ENCODE measurements around the gene VWA5B1. TPM values are rescaled to one million over a fixed set of nuclear protein-coding genes. Genes with fewer than 3 reads are reported as not detected.

VWA5B1 gene
- total RNA-seq, 1 donor from 2014 or later = not detected

DNA sequence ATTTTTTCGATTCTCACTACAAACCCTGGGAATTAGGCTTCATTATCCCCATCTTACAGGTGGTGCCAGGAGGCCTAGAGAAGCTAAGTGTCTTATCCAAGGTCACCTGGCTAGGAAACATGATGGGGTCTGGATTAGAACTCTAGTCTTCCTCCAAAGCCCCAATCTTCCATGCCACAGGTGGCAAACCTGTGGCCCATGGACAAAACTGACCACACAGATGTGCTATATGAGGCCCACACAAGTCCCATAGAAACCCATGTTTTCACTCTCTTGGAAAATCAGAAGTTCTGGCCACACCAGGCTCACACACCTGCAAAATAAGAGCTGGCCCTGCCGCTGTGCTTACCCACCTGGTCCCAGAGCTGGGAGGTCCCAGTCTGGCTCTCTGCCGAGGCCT, 21.6 kb downstream of the VWA5B1 start:
- Histone ChIP-seq H3K27me3 (no peaks in the 10 kb centered on the region), H3K4me3 (no peak overlapping the region), H3K36me3 (no peaks in the 10 kb centered on the region), H3K9me3 (no peaks in the 10 kb centered on the region), H3K27ac (no peak overlapping the region), H3K4me1 (no peaks in the 10 kb centered on the region)
- intact Hi-C loops (cut with DNase I) = no loop called here
- TF ChIP-seq, protein P1, sequence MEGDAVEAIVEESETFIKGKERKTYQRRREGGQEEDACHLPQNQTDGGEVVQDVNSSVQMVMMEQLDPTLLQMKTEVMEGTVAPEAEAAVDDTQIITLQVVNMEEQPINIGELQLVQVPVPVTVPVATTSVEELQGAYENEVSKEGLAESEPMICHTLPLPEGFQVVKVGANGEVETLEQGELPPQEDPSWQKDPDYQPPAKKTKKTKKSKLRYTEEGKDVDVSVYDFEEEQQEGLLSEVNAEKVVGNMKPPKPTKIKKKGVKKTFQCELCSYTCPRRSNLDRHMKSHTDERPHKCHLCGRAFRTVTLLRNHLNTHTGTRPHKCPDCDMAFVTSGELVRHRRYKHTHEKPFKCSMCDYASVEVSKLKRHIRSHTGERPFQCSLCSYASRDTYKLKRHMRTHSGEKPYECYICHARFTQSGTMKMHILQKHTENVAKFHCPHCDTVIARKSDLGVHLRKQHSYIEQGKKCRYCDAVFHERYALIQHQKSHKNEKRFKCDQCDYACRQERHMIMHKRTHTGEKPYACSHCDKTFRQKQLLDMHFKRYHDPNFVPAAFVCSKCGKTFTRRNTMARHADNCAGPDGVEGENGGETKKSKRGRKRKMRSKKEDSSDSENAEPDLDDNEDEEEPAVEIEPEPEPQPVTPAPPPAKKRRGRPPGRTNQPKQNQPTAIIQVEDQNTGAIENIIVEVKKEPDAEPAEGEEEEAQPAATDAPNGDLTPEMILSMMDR (IDR thresholded peaks at IDR 0.05) = no peak
- DNase-seq (ENCODE audit: low spot score in 2 of 2) = no peak

DNA sequence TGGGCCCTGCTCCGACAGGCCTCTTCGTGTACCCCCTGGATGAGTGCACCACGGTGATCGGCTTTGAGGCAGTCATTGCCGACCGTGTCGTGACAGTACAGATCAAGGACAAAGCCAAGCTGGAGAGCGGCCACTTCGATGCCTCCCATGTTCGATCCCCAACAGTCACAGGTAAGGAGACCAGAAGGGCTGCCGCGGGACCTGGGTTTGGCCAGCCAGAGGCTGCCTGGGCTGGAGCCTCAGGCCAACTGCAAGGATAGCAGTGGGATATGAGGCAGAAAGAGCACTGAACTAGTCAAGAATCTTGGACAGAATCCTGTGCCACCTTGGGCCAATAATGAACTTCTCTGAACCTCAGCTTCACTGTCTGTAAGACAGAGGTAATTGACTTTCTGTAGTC, 22.1 kb downstream of the VWA5B1 start:
- H3K36me3 ChIP-seq = no peaks in the 10 kb centered on the region
- no peak overlapping the region for H3K27ac ChIP-seq
- no peak overlapping the region for H3K4me3 ChIP-seq
- H3K9me3 ChIP-seq = no peaks in the 10 kb centered on the region
- intact Hi-C loops (cut with DNase I) = no loop called here
- TF ChIP-seq, protein P1 (IDR thresholded peaks at IDR 0.05) = no peak
- H3K27me3 ChIP-seq = no peaks in the 10 kb centered on the region
- no peaks in the 10 kb centered on the region for H3K4me1 ChIP-seq
- no peak for DNase-seq (ENCODE audit: low spot score in 2 of 2)

DNA sequence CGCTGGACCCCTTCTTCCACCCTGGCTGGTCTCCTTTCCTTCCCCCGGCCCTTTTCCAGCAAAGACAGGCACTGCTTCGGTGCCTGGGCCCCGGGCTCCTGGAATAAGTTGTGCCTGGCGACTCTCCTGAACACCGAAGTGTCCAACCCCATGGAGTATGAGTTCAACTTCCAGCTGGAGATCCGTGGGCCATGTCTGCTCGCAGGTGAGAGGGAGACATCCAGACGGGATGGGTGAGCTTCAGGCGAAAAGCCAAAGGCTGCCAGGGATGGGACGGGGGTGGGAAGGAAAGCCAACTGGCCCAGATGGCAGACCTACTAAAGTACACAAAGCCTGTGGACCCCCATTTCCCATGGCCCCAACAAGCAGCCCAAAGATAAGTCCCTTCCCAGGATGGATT, 26.8 kb downstream of the VWA5B1 start:
- no peaks in the 10 kb centered on the region for H3K4me1 ChIP-seq
- H3K9me3 ChIP-seq = no peaks in the 10 kb centered on the region
- no peak overlapping the region for H3K27ac ChIP-seq
- H3K36me3 ChIP-seq = no peaks in the 10 kb centered on the region
- no peak overlapping the region for H3K4me3 ChIP-seq
- intact Hi-C loops (cut with DNase I) = no loop called here
- TF ChIP-seq, protein P1 (IDR thresholded peaks at IDR 0.05) = no peak
- H3K27me3 ChIP-seq = peaks cover 3% of the 10 kb centered on the region
- no peak for DNase-seq (ENCODE audit: low spot score in 2 of 2)

DNA sequence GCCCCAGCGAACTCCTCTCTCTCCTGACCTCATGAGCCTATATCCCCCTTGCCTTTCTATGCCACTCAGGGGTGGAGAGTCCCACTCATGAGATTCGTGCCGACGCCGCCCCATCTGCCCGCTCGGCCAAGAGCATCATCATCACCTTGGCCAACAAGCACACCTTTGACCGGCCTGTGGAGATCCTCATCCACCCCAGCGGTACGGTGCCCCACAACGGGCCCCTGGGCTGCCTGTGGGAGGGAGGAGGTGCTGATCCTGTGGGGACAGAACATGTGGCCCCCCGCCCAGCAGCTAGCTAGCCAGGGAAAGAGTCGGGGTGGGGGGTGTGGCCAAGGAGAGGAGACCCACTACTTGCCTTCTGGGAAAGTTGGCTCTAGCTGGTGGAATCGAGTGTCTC, 27.8 kb downstream of the VWA5B1 start:
- no peak overlapping the region for H3K4me3 ChIP-seq
- no peaks in the 10 kb centered on the region for H3K9me3 ChIP-seq
- TF ChIP-seq, protein P1 (IDR thresholded peaks at IDR 0.05) = no peak

DNA sequence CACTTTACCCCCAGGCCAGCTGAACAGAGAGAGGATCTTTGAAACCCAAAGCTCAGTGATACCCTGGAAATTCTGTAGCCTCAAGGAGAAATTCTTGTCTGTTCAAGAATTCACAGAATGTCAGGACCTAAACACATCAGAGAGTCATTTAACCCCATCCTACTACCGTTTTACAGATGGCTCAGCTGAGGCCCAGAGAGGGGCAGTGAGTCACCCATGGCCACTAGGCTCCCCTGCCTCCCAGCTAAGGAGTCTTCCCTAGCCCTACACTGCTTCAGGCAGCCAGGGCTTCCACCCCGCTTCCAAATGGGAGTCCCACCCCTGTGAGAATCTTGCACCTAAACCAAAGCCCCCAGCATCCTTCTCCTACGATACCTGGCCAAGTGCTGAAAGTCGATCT, 28.3 kb downstream of the VWA5B1 start:
- H3K27me3 ChIP-seq = peaks cover 3% of the 10 kb centered on the region
- no peak overlapping the region for H3K27ac ChIP-seq
- DNase-seq (ENCODE audit: low spot score in 2 of 2) = no peak
- no peak overlapping the region for H3K4me3 ChIP-seq
- no peaks in the 10 kb centered on the region for H3K36me3 ChIP-seq
- intact Hi-C loops (cut with DNase I) = no loop called here
- H3K4me1 ChIP-seq = no peaks in the 10 kb centered on the region
- no peaks in the 10 kb centered on the region for H3K9me3 ChIP-seq
- TF ChIP-seq, protein P1 (IDR thresholded peaks at IDR 0.05) = no peak

More for the DNA sequence above, 27.8 kb downstream of the VWA5B1 start:
- Histone ChIP-seq H3K27me3 (peaks cover 3% of the 10 kb centered on the region), H3K36me3 (no peaks in the 10 kb centered on the region), H3K27ac (no peak overlapping the region), H3K4me1 (no peaks in the 10 kb centered on the region)
- no peak for DNase-seq (ENCODE audit: low spot score in 2 of 2)
- intact Hi-C loops (cut with DNase I) = no loop called here

Data from ascending aorta (tissue), 2 donors.